ENCODE data around the gene CHGA. TPM values are rescaled to one million over a fixed set of nuclear protein-coding genes. Genes with fewer than 3 reads are reported as not detected.

CHGA gene
- polyA plus RNA-seq, 2 of the 4 experiments (the other 2 are of a cell fraction): 0.32 to 0.70 TPM

DNA sequence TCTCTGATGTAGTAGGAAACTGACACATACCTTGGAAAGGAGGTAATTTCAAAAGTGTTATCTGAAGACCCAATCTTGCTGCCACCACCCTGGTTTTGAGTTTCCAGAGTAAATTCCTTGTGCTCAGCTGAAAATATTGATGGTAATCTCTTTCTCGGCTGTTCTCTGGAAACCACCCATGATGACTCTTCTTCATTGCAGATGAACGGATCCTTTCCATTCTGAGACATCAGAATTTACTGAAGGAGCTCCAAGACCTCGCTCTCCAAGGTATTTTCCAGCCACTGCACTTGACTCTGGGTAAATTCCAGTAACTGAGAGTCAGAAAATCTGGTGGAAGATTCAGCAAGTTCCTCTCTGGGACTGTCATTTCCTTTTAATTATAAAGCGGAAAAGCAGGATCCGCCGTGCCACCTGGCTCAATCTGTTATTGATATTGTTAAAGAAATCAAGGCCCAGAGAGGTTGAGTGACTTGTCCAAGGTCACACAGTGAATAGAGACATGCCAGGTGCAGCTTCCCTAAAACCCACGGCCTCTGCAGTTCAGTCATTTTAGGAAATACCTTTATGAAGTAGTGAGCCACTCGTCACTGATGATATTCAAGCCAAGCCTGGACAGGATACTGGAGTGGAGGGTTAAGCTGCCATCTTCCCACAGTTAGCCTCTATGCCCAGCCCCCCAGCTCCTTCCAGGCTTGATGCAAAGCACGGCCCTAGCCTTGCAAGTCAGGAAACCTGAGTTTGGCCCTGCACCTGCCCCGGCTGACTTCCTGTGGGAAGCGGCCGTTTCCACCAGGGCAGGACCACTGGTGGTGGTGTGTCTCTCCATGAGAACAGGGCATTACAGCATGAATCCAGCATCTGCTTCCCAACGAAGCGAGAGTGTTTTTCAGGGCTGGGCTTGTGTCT lies 4.7 kb downstream of the CHGA start:
- Histone ChIP-seq H3K4me2 (no peak overlapping the region), H3K27ac (no peak overlapping the region), H3K4me1 (peaks cover 5% of the 10 kb centered on the region; the same call in 2 of the 3 replicates), H3K4me3 (no peak overlapping the region), H3K9me3 (no peaks in the 10 kb centered on the region)
- FAIRE-seq (no peak), ATAC-seq (no peak), DNase-seq (ENCODE audit: low read depth in 1 of 2, low spot score in 1 of 2) (no peak)
- POLR2A ChIA-PET: no interaction called here
- CTCF ChIA-PET: interaction anchor here (1.4 kb wide), 1 partner anchor 186 kb away, joined by 6 read pairs; no protein-coding TSS in a partner anchor
- 42% methylated on average over 13 of the region's 14 CpGs for WGBS (ENCODE audit: missing lambda C conversion rate)
- TF ChIP-seq TP53 (CRISPR knock-in tag; IDR thresholded peaks at IDR 0.05) (no peak), HEYL (CRISPR knock-in tag; IDR thresholded peaks at IDR 0.05) (no peak), ZFP36 (IDR thresholded peaks at IDR 0.05; ENCODE audit: borderline replicate concordance, partially characterized antibody) (no peak), MAZ (IDR thresholded peaks at IDR 0.05; ENCODE audit: borderline replicate concordance, low read depth, low read length) (no peak), HDAC2 (IDR thresholded peaks at IDR 0.05) (no peak), CBX8 (IDR thresholded peaks at IDR 0.05) (no peak), CTCF (IDR thresholded peaks at IDR 0.05) (no peak)
- TF ChIP-seq, protein P1, sequence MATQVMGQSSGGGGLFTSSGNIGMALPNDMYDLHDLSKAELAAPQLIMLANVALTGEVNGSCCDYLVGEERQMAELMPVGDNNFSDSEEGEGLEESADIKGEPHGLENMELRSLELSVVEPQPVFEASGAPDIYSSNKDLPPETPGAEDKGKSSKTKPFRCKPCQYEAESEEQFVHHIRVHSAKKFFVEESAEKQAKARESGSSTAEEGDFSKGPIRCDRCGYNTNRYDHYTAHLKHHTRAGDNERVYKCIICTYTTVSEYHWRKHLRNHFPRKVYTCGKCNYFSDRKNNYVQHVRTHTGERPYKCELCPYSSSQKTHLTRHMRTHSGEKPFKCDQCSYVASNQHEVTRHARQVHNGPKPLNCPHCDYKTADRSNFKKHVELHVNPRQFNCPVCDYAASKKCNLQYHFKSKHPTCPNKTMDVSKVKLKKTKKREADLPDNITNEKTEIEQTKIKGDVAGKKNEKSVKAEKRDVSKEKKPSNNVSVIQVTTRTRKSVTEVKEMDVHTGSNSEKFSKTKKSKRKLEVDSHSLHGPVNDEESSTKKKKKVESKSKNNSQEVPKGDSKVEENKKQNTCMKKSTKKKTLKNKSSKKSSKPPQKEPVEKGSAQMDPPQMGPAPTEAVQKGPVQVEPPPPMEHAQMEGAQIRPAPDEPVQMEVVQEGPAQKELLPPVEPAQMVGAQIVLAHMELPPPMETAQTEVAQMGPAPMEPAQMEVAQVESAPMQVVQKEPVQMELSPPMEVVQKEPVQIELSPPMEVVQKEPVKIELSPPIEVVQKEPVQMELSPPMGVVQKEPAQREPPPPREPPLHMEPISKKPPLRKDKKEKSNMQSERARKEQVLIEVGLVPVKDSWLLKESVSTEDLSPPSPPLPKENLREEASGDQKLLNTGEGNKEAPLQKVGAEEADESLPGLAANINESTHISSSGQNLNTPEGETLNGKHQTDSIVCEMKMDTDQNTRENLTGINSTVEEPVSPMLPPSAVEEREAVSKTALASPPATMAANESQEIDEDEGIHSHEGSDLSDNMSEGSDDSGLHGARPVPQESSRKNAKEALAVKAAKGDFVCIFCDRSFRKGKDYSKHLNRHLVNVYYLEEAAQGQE (IDR thresholded peaks at IDR 0.05): no peak

GRCh38 chr14:92928258-92928629 lies 5.3 kb downstream of the CHGA start:
- Histone ChIP-seq H3K4me3 (no peak overlapping the region), H3K9me3 (no peaks in the 10 kb centered on the region), H3K4me1 (peaks cover 1% of the 10 kb centered on the region; the same call in 1 of the 3 replicates), H3K4me2 (no peak overlapping the region), H3K27ac (no peak overlapping the region)
- ChIA-PET POLR2A (no interaction called here), CTCF (interaction anchor here (1.4 kb wide), 1 partner anchor 185 kb away, joined by 6 read pairs; no protein-coding TSS in a partner anchor)
- no peak for DNase-seq (ENCODE audit: low read depth in 1 of 2, low spot score in 1 of 2)
- WGBS (ENCODE audit: missing lambda C conversion rate): 67% methylated on average over 3 of the region's 3 CpGs
- TF ChIP-seq PHF8 (IDR thresholded peaks at IDR 0.05; ENCODE audit: borderline replicate concordance, low read depth) (no peak), ZNF302 (CRISPR knock-in tag; IDR thresholded peaks at IDR 0.05) (no peak), ZFP36 (IDR thresholded peaks at IDR 0.05; ENCODE audit: borderline replicate concordance, partially characterized antibody) (no peak), ELK1 (IDR thresholded peaks at IDR 0.05; ENCODE audit: low read depth, low read length) (no peak), RAD21 (conservative IDR thresholded peaks at IDR 0.05 in 1 of 2, IDR thresholded peaks at IDR 0.05 in 1 of 2) (no peak), CBX8 (IDR thresholded peaks at IDR 0.05) (no peak), POLR2AphosphoS2 (conservative IDR thresholded peaks at IDR 0.05; ENCODE audit: low read length) (no peak), CEBPB (IDR thresholded peaks at IDR 0.05) (no peak)
- TF ChIP-seq, protein P2, sequence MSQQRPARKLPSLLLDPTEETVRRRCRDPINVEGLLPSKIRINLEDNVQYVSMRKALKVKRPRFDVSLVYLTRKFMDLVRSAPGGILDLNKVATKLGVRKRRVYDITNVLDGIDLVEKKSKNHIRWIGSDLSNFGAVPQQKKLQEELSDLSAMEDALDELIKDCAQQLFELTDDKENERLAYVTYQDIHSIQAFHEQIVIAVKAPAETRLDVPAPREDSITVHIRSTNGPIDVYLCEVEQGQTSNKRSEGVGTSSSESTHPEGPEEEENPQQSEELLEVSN (IDR thresholded peaks at IDR 0.05; ENCODE audit: borderline replicate concordance, low read depth): no peak
- TF ChIP-seq, protein P3, sequence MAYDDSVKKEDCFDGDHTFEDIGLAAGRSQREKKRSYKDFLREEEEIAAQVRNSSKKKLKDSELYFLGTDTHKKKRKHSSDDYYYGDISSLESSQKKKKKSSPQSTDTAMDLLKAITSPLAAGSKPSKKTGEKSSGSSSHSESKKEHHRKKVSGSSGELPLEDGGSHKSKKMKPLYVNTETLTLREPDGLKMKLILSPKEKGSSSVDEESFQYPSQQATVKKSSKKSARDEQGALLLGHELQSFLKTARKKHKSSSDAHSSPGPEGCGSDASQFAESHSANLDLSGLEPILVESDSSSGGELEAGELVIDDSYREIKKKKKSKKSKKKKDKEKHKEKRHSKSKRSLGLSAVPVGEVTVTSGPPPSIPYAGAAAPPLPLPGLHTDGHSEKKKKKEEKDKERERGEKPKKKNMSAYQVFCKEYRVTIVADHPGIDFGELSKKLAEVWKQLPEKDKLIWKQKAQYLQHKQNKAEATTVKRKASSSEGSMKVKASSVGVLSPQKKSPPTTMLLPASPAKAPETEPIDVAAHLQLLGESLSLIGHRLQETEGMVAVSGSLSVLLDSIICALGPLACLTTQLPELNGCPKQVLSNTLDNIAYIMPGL (CRISPR knock-in tag; IDR thresholded peaks at IDR 0.05; ENCODE audit: borderline replicate concordance): no peak
- TF ChIP-seq, protein P1 (IDR thresholded peaks at IDR 0.05): no peak
- no peak for FAIRE-seq
- no peak for ATAC-seq
